Thyroid gland (tissue), 4 donors: ENCODE data around the gene DYNC2LI1.

Source experiments
- POLR2A ChIP-seq, 2 donors: fragments of 450-650 bp; IDR thresholded peaks; one replicate each; pipeline ENCODE4 v1.6.1; 2017; ENCODE audit warnings: antibody characterized with exemption in 2 of 2, mild to moderate bottlenecking in 2 of 2, moderate library complexity in 1 of 2
- TF ChIP-seq, protein P1 (sequence below), 6 experiments: fragments of 200-600 bp in 3 of 6; fragments of 450-650 bp in 3 of 6; sonication (generic) in 3 of 6; IDR thresholded peaks; one replicate each; pipeline ENCODE4 v1.5.1; 2016 to 2019; ENCODE audit warnings: antibody characterized with exemption in 6 of 6, mild to moderate bottlenecking in 2 of 6, inconsistent platforms in 1 of 6, moderate library complexity in 1 of 6

DNA sequence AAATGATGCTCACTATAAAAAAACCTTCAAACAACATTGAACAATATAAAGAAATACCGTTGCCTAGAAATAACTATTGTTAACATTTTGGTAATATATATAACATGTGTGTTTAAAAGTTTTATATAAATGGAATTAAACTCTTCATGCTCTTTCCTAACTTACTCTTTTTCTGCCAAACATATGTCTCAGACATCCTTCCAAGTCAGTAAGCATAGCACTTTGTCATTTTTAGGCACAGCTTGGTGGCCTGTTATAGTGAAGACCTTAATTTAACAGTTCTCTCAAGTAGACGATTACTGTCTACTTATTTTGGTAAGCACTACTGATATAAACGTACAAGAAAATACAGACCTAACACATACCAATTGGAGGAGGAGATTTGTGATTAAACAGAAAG is 40.9 kb downstream of the DYNC2LI1 start:
- TF ChIP-seq, protein P1, sequence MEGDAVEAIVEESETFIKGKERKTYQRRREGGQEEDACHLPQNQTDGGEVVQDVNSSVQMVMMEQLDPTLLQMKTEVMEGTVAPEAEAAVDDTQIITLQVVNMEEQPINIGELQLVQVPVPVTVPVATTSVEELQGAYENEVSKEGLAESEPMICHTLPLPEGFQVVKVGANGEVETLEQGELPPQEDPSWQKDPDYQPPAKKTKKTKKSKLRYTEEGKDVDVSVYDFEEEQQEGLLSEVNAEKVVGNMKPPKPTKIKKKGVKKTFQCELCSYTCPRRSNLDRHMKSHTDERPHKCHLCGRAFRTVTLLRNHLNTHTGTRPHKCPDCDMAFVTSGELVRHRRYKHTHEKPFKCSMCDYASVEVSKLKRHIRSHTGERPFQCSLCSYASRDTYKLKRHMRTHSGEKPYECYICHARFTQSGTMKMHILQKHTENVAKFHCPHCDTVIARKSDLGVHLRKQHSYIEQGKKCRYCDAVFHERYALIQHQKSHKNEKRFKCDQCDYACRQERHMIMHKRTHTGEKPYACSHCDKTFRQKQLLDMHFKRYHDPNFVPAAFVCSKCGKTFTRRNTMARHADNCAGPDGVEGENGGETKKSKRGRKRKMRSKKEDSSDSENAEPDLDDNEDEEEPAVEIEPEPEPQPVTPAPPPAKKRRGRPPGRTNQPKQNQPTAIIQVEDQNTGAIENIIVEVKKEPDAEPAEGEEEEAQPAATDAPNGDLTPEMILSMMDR (IDR thresholded peaks at IDR 0.05): no peak
- no peak for TF ChIP-seq POLR2A (IDR thresholded peaks at IDR 0.05)
